SK-N-SH treated with all-trans-retinoic acid at 6 μM for 48 hours (cell line): ENCODE data around the gene PIGZ.

ENCODE experiments used
- CREB5 ChIP-seq: fragments of 250-450 bp; sonication (Bioruptor Pico); IDR thresholded peaks from 2 replicates; pipeline ENCODE4 v1.5.1; 2020; ENCODE audit warnings: low read depth, mild to moderate bottlenecking, moderate library complexity
- OSR1 ChIP-seq: fragments of 250-450 bp; sonication (Bioruptor Pico); IDR thresholded peaks from 2 replicates; pipeline ENCODE4 v1.8.0; 2022; ENCODE audit warnings: moderate library complexity, mild to moderate bottlenecking, inconsistent platforms

- TF ChIP-seq CREB5 (CRISPR knock-in tag) (no peak), OSR1 (no peak)
Observed at GRCh38 chr3:196965804-196966173, 2.8 kb downstream of the PIGZ start.
